Astrocyte (in vitro differentiated cells and primary cell): ENCODE measurements around the gene BMP8A. TPM values are rescaled to one million over a fixed set of nuclear protein-coding genes. Genes with fewer than 3 reads are reported as not detected.

Experiments
- DNase-seq: peaks from one replicate; pipeline ENCODE4 v3.0.0-alpha.2; 2010; ENCODE audit warnings: low read depth
- FAIRE-seq: peaks from 2 replicates; lab custom pipeline; 2011; peaks lifted over from hg19 to GRCh38; lab: Jason Lieb, UNC
- H2AFZ ChIP-seq: 2 replicates; pipeline ENCODE4 v1.6.0; 2012; ENCODE audit warnings: low read depth, low read length, inconsistent platforms
- H3K27ac ChIP-seq: 2 replicates; pipeline ENCODE4 v1.5.1; 2011; ENCODE audit warnings: low read depth, low read length, inconsistent platforms
- H3K27me3 ChIP-seq: 2 replicates; pipeline ENCODE4 v1.6.0; 2011; ENCODE audit warnings: low read length, inconsistent platforms; ENCODE audit not compliant: insufficient read depth
- H3K36me3 ChIP-seq: 2 replicates; pipeline ENCODE4 v1.5.1; 2011; ENCODE audit warnings: low read length, inconsistent platforms; ENCODE audit not compliant: insufficient read depth
- H3K4me1 ChIP-seq: 2 replicates; pipeline ENCODE4 v1.5.1; 2011; ENCODE audit warnings: low read length, inconsistent platforms; ENCODE audit not compliant: insufficient read depth
- H3K4me2 ChIP-seq: 2 replicates; pipeline ENCODE4 v1.6.0; 2012; ENCODE audit warnings: low read length, inconsistent platforms
- H3K4me3 ChIP-seq: 2 replicates; pipeline ENCODE4 v1.5.1; 2011; ENCODE audit warnings: low read depth, mild to moderate bottlenecking, low read length, inconsistent platforms; ENCODE audit not compliant: insufficient read depth
- H3K79me2 ChIP-seq: 2 replicates; pipeline ENCODE4 v1.6.0; 2012; ENCODE audit warnings: mild to moderate bottlenecking, low read length, inconsistent platforms; ENCODE audit not compliant: insufficient read depth
- H3K9ac ChIP-seq: 2 replicates; pipeline ENCODE4 v1.6.0; 2012; ENCODE audit warnings: mild to moderate bottlenecking, low read length, inconsistent platforms
- H3K9me3 ChIP-seq: 2 replicates; pipeline ENCODE4 v1.5.1; 2012; ENCODE audit warnings: low read depth, mild to moderate bottlenecking, low read length, inconsistent platforms; ENCODE audit not compliant: insufficient read depth
- H4K20me1 ChIP-seq: 2 replicates; pipeline ENCODE4 v1.6.0; 2012; ENCODE audit warnings: low read length, inconsistent platforms; ENCODE audit not compliant: insufficient read depth
- H3K27ac Mint-ChIP-seq: one replicate; pipeline ENCODE4 v1.8.0; 2021; ENCODE audit warnings: mild to moderate bottlenecking, mixed read lengths; ENCODE audit not compliant: unreplicated experiment
- H3K27me3 Mint-ChIP-seq: one replicate; pipeline ENCODE4 v1.8.0; 2021; ENCODE audit warnings: low read depth, mixed read lengths; ENCODE audit not compliant: unreplicated experiment
- H3K36me3 Mint-ChIP-seq: one replicate; pipeline ENCODE4 v1.8.0; 2021; ENCODE audit warnings: low read depth, mixed read lengths; ENCODE audit not compliant: unreplicated experiment
- H3K4me1 Mint-ChIP-seq: one replicate; pipeline ENCODE4 v1.8.0; 2021; ENCODE audit warnings: low read depth, mixed read lengths; ENCODE audit not compliant: unreplicated experiment
- H3K4me3 Mint-ChIP-seq: one replicate; pipeline ENCODE4 v1.8.0; 2021; ENCODE audit warnings: mild to moderate bottlenecking, moderate library complexity, mixed read lengths; ENCODE audit not compliant: unreplicated experiment
- H3K9me3 Mint-ChIP-seq: one replicate; pipeline ENCODE4 v1.8.0; 2021; ENCODE audit warnings: mild to moderate bottlenecking, mixed read lengths; ENCODE audit not compliant: unreplicated experiment
- EZH2 ChIP-seq: IDR thresholded peaks from 2 replicates; pipeline ENCODE4 v1.6.1; 2012; ENCODE audit warnings: mild to moderate bottlenecking, low read length, inconsistent platforms; ENCODE audit not compliant: insufficient read depth
- total RNA-seq: library from RNA; stranded (reverse); gene quantifications from 2 replicates; pipeline ENCODE4 v1.2.1, GENCODE V29; 2021
- TF ChIP-seq, protein P1 (sequence below): IDR thresholded peaks from 2 replicates; pipeline ENCODE4 v1.5.1; 2011; ENCODE audit warnings: low read depth, mild to moderate bottlenecking, inconsistent platforms, low read length, moderate library complexity; ENCODE audit not compliant: insufficient read depth

Gene BMP8A
- total RNA-seq, 1 donor from 2014 or later: 0.84 TPM

- Mint-ChIP-seq H3K4me1 (peaks cover 25% of the 10 kb centered on the region), H3K27ac (no peak overlapping the region), H3K36me3 (peaks cover 43% of the 10 kb centered on the region), H3K9me3 (no peaks in the 10 kb centered on the region), H3K27me3 (no peaks in the 10 kb centered on the region), H3K4me3 (no peak overlapping the region)
- Histone ChIP-seq H3K4me3 (no peak overlapping the region), H4K20me1 (peaks cover 22% of the 10 kb centered on the region), H3K27ac (no peak overlapping the region), H3K36me3 (peaks cover 76% of the 10 kb centered on the region), H3K4me2 (no peak overlapping the region), H3K9ac (no peak overlapping the region), H3K27me3 (no peaks in the 10 kb centered on the region), H2AFZ (no peak overlapping the region), H3K9me3 (no peaks in the 10 kb centered on the region), H3K4me1 (no peaks in the 10 kb centered on the region), H3K79me2 (peaks cover 3% of the 10 kb centered on the region)
- FAIRE-seq (no peak), DNase-seq (no peak)
- TF ChIP-seq, protein P1, sequence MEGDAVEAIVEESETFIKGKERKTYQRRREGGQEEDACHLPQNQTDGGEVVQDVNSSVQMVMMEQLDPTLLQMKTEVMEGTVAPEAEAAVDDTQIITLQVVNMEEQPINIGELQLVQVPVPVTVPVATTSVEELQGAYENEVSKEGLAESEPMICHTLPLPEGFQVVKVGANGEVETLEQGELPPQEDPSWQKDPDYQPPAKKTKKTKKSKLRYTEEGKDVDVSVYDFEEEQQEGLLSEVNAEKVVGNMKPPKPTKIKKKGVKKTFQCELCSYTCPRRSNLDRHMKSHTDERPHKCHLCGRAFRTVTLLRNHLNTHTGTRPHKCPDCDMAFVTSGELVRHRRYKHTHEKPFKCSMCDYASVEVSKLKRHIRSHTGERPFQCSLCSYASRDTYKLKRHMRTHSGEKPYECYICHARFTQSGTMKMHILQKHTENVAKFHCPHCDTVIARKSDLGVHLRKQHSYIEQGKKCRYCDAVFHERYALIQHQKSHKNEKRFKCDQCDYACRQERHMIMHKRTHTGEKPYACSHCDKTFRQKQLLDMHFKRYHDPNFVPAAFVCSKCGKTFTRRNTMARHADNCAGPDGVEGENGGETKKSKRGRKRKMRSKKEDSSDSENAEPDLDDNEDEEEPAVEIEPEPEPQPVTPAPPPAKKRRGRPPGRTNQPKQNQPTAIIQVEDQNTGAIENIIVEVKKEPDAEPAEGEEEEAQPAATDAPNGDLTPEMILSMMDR: no peak
- TF ChIP-seq EZH2: no peak
These were observed 21.4 kb upstream of the BMP8A start for GRCh38 chr1:39470040-39470439.

- Histone ChIP-seq H4K20me1 (peaks cover 22% of the 10 kb centered on the region), H3K27ac (no peak overlapping the region), H3K4me2 (no peak overlapping the region), H3K9ac (no peak overlapping the region), H3K27me3 (no peaks in the 10 kb centered on the region), H2AFZ (no peak overlapping the region), H3K4me1 (no peaks in the 10 kb centered on the region), H3K9me3 (no peaks in the 10 kb centered on the region), H3K79me2 (peaks cover 7% of the 10 kb centered on the region), H3K4me3 (no peak overlapping the region), H3K36me3 (peaks cover 54% of the 10 kb centered on the region)
- no peak for FAIRE-seq
- Mint-ChIP-seq H3K9me3 (no peaks in the 10 kb centered on the region), H3K27me3 (no peaks in the 10 kb centered on the region), H3K36me3 (peaks cover 42% of the 10 kb centered on the region), H3K27ac (no peak overlapping the region), H3K4me1 (peaks cover 22% of the 10 kb centered on the region), H3K4me3 (no peak overlapping the region)
- TF ChIP-seq EZH2: no peak
- TF ChIP-seq, protein P1: no peak
- DNase-seq: no peak
These were observed 18.6 kb upstream of the BMP8A start for GRCh38 chr1:39472826-39473225.

DNA sequence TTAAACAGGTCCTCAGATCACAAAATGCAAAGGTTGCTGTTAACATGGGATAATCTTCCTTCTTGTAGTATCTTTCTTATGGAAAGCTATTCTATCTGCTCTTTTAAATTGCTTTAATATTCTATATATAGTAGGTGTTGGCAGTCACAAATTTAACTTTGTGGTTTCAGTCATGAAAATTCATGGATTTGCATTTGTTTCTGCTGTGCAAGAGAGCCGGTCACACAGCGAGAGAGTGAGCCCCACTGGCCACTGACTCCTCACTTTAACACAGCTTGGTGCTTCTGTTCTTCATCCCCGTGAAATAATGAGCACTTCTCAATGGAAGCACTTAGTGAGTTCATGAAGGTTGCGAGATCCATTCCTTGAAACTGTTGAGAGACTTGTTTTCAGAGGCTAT lies 18.1 kb upstream of the BMP8A start:
- Histone ChIP-seq H3K79me2 (peaks cover 7% of the 10 kb centered on the region), H3K27me3 (no peaks in the 10 kb centered on the region), H3K4me2 (no peak overlapping the region), H3K4me1 (no peaks in the 10 kb centered on the region), H2AFZ (no peak overlapping the region), H3K27ac (no peak overlapping the region), H3K9me3 (no peaks in the 10 kb centered on the region), H3K4me3 (no peak overlapping the region), H3K36me3 (peaks cover 49% of the 10 kb centered on the region), H3K9ac (no peak overlapping the region), H4K20me1 (peaks cover 22% of the 10 kb centered on the region)
- H3K27ac Mint-ChIP-seq: no peak overlapping the region
- no peaks in the 10 kb centered on the region for H3K9me3 Mint-ChIP-seq
- H3K4me3 Mint-ChIP-seq: no peak overlapping the region
- peaks cover 42% of the 10 kb centered on the region for H3K36me3 Mint-ChIP-seq
- FAIRE-seq (no peak), DNase-seq (no peak)
- H3K4me1 Mint-ChIP-seq: peaks cover 24% of the 10 kb centered on the region
- no peaks in the 10 kb centered on the region for H3K27me3 Mint-ChIP-seq
- TF ChIP-seq EZH2: no peak
- TF ChIP-seq, protein P1: no peak
